GM21528 (cell line): ENCODE data around the gene RBM28.
"Not testable (repeated sequence)": the region's sequence is repeated elsewhere in the genome, so short reads cannot be mapped to it uniquely, and the experiment has no call there.

Experiments
- ATAC-seq: cut with Tn5 transposase; IDR thresholded peaks from one replicate; pipeline ENCODE4 v1.9.1; 2021; ENCODE audit warnings: mild to moderate bottlenecking, moderate library complexity; ENCODE audit not compliant: unreplicated experiment, low FRiP score

RBM28 gene

GRCh38 chr7:128302139-128302538, 41.6 kb downstream of the RBM28 start:
- ATAC-seq: no peak

GRCh38 chr7:128299109-128299607, 44.5 kb downstream of the RBM28 start:
- ATAC-seq: no peak

GRCh38 chr7:128298004-128298403, 45.7 kb downstream of the RBM28 start:
- not testable (repeated sequence) for ATAC-seq

GRCh38 chr7:128287556-128287955, 56.2 kb downstream of the RBM28 start:
- ATAC-seq: no peak

- ATAC-seq: no peak
Measured at GRCh38 chr7:128284102-128284501, 59.6 kb downstream of the RBM28 start.

- ATAC-seq: no peak
Measured at GRCh38 chr7:128281605-128282380, 61.9 kb downstream of the RBM28 start.

GRCh38 chr7:128280451-128280850, 63.3 kb downstream of the RBM28 start:
- not testable (repeated sequence) for ATAC-seq

- ATAC-seq: no peak
Measured at GRCh38 chr7:128279124-128279713, 64.5 kb downstream of the RBM28 start.

GRCh38 chr7:128278366-128278765, 65.3 kb downstream of the RBM28 start:
- ATAC-seq: no peak

- ATAC-seq: no peak
Measured at GRCh38 chr7:128275681-128276080, 68.0 kb downstream of the RBM28 start.

- ATAC-seq: no peak
Measured at GRCh38 chr7:128274884-128275603, 68.7 kb downstream of the RBM28 start.

- ATAC-seq: no peak
Measured at GRCh38 chr7:128274246-128274883, 69.3 kb downstream of the RBM28 start.

GRCh38 chr7:128271942-128272481, 71.7 kb downstream of the RBM28 start:
- ATAC-seq: no peak

- no peak for ATAC-seq
Measured at GRCh38 chr7:128271471-128271941, 72.2 kb downstream of the RBM28 start.

GRCh38 chr7:128270826-128271272, 72.9 kb downstream of the RBM28 start:
- no peak for ATAC-seq

- ATAC-seq: no peak
Measured at GRCh38 chr7:128268233-128268632, 75.5 kb downstream of the RBM28 start.

GRCh38 chr7:128267595-128267924, 76.1 kb downstream of the RBM28 start:
- ATAC-seq: no peak

GRCh38 chr7:128266883-128267594, 76.7 kb downstream of the RBM28 start:
- ATAC-seq: no peak

GRCh38 chr7:128266529-128266882, 77.2 kb downstream of the RBM28 start:
- no peak for ATAC-seq

GRCh38 chr7:128265906-128266300, 77.8 kb downstream of the RBM28 start:
- no peak for ATAC-seq
